ENCODE measurements around the gene STEAP1B.

STEAP1B gene

DNA sequence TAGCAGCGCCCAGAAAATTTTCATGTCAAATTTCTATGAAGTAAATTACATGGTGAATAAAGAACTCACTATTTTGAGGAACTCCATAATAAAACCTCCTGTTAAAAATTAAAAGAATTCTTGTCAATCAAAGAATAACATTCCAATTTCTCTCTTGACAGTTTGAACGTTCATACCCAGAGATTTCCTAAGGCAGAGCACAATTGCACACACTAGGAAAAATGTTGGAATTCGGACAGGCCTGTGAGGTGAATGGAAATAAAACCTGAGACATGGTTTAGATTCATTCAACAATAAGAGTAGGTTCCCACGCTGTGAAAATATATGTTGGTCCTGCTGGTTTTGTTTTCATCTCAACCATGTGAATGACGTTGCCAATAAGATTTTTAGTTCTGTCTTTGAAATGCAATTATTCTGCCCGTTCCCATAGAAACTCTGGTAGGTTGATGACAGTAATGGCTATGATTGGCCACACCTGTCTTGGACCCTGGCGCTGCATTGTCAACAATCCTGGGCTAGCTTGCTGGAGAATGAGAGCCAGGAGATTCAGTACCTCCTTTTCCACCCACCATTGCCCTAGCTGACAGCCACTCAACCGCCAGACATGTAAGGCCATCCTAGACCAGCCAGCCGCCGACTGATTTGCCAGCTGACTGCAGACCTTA, 99.7 kb downstream of the STEAP1B start:
- TF ChIP-seq, protein P1, sequence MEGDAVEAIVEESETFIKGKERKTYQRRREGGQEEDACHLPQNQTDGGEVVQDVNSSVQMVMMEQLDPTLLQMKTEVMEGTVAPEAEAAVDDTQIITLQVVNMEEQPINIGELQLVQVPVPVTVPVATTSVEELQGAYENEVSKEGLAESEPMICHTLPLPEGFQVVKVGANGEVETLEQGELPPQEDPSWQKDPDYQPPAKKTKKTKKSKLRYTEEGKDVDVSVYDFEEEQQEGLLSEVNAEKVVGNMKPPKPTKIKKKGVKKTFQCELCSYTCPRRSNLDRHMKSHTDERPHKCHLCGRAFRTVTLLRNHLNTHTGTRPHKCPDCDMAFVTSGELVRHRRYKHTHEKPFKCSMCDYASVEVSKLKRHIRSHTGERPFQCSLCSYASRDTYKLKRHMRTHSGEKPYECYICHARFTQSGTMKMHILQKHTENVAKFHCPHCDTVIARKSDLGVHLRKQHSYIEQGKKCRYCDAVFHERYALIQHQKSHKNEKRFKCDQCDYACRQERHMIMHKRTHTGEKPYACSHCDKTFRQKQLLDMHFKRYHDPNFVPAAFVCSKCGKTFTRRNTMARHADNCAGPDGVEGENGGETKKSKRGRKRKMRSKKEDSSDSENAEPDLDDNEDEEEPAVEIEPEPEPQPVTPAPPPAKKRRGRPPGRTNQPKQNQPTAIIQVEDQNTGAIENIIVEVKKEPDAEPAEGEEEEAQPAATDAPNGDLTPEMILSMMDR (IDR thresholded peaks at IDR 0.05; ENCODE audit: insufficient read depth, missing control alignments): no peak
- no peak for DNase-seq (ENCODE audit: insufficient read length, low spot score)

DNA sequence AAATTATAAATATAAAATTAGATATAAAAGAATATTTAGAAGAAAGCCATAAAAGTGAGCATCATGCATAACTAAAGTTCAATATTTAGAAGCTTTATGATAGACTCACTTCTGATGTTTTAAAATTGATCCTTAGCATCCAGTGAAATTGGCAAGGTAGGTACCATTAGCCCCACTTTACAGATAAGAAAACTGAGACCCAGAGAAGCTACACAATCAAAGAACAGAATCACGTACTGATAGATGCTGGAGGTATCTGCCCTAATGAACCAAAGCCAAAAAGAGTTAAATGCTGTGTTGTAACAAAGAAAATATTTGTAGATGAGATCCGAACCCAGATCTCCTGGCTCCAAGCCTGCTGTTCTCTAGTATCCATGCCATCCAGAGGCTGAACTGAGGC, 100.4 kb downstream of the STEAP1B start:
- TF ChIP-seq, protein P1 (IDR thresholded peaks at IDR 0.05; ENCODE audit: insufficient read depth, missing control alignments): no peak
- no peak for DNase-seq (ENCODE audit: insufficient read length, low spot score)
- no peak for FAIRE-seq

More for the DNA sequence above, 99.7 kb downstream of the STEAP1B start:
- FAIRE-seq: no peak

DNA sequence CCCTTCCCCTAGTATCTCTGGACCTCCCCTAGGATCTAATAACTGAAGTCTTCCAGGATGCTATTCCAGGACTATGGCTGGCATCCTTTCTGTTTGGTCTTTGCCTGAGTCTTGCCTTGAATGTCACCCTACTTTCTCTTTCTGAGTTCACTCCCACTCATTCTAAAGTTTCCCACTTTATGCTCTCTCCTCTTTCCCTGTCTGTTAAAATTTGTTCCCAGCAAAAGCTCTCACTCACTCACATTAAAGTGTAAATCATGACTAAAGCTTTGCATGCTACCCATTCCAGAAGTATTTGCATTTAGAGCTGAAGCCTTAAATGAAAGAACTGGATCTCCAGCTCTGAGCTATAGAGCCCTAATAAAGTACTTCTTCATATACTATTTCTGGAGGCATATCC, 100.9 kb downstream of the STEAP1B start:
- no peak for FAIRE-seq
- no peak for DNase-seq (ENCODE audit: insufficient read length, low spot score)
- TF ChIP-seq, protein P1 (IDR thresholded peaks at IDR 0.05; ENCODE audit: insufficient read depth, missing control alignments): no peak

DNA sequence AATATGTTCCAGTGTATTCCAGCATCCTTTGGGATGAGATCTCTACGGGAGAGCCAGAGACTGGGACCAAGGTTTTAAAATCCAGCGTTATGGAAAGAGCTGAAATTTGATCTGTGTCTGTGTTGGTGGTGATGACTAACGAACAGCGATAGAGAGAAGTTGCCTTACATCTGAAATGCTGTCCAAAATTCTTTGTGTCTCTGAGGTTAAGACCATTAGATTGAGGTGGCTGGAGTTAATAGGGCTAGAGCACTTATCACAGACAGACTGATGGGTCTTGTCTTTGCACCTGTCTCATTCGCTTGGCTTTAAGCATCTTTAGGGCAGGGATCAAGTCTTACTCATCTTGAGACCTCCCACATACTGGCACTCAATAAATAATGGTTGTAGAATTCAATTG, 102.0 kb downstream of the STEAP1B start:
- FAIRE-seq: peak; percentile 44
- DNase-seq (ENCODE audit: insufficient read length, low spot score): no peak
- TF ChIP-seq, protein P1 (IDR thresholded peaks at IDR 0.05; ENCODE audit: insufficient read depth, missing control alignments): no peak

DNA sequence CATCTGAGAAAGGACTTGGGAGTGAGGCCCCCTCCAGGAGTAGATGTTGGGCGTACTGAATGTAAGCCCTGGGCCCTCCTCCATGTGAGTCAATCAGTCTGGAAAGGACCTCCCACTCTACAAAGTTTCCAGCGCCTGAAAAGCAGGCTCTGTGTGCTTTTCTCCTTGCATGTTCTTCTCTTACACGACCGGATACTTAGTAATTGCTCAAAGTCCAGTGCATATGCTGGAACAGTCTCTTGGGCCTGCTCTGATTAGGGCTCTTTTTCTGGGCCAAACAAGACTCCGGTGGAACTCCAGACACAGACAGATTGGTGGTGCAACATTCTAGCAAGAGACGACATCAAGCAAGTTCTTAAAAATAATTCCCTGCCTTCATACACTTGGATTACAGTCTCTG, 104.8 kb downstream of the STEAP1B start:
- no peak for FAIRE-seq
- TF ChIP-seq, protein P1 (IDR thresholded peaks at IDR 0.05; ENCODE audit: insufficient read depth, missing control alignments): no peak
- DNase-seq (ENCODE audit: insufficient read length, low spot score): no peak

DNA sequence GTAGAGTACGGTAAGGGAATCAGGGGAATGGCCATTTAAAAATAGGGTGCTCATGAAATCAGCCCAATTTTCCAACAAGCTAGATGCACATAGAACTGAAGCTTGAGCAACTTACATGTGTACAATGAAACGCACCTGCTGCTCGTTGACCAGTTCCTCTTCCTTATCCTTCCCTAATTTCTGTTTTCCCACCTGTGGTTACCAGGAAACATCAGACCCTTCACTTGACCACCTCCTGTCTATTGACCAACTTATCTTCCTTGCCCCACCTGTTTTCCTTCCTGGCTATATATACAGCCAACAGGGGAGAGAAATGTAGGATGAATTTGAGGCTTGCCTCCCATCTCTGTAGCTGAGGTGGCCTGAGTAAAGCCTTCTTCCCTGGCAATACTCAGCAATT, 105.2 kb downstream of the STEAP1B start:
- TF ChIP-seq, protein P1 (IDR thresholded peaks at IDR 0.05; ENCODE audit: insufficient read depth, missing control alignments): no peak
- FAIRE-seq: no peak
- DNase-seq (ENCODE audit: insufficient read length, low spot score): no peak

DNA sequence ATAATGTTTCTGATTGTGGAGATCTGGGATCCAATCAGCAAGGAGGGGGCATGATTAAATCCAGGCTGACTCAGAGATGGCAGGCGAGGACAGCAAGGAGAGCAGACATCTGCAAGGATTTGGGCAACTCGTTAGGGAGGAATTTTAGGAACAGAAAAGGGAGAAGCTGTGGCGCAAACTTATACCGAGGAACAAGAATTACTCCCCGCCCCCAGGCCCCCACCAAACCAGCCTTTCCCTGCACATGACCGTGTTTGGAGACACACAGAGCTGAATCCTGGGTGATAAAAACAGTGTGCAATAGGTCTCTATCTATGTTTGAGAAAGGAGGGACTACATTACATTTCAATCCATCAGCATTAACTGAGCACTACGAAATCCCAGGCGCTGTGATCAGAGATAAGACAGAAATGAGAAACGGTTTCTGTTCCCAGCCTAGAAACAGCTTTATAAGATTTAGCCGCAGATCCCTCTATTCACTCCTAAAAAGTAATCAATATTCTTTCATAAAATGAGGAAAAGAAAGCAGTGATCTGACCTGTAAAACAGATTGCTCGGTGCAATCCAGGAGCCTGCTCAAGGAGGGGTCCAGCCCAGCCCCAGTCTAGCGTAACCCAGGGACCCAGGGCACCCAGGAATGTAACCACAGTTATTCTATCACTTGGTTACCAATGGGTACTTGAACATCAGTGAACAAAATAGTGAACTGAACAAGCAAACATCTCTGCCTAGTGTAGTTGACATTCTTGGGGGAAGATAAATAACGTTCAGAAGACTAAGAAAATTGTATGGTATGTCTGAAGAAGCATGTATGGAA, 105.9 kb downstream of the STEAP1B start:
- TF ChIP-seq, protein P1 (IDR thresholded peaks at IDR 0.05; ENCODE audit: insufficient read depth, missing control alignments): no peak
- FAIRE-seq: no peak
- no peak for DNase-seq (ENCODE audit: insufficient read length, low spot score)
